ENCODE data around the gene EPAS1.

- TF ChIP-seq CTCF (IDR thresholded peaks at IDR 0.05; ENCODE audit: low read length) (no peak), EZH2phosphoT487 (IDR thresholded peaks at IDR 0.05; ENCODE audit: low read length) (no peak), EZH2 (optimal IDR thresholded peaks at IDR 0.05; ENCODE audit: low read depth, low read length) (no peak)
These were observed 26.5 kb downstream of the EPAS1 start for GRCh38 chr2:46323730-46324129.

All from MM.1S (cell line).